Mesendoderm (in vitro differentiated cells): ENCODE data around the gene SNTG2. TPM values are rescaled to one million over a fixed set of nuclear protein-coding genes. Genes with fewer than 3 reads are reported as not detected.

ENCODE experiments used
- DNase-seq: peaks from one replicate; pipeline ENCODE4 v3.0.0; 2013
- H2AK5ac ChIP-seq: 2 replicates; pipeline ENCODE4 v1.6.1; 2013; ENCODE audit warnings: low read length, inconsistent platforms
- H2BK120ac ChIP-seq: 2 replicates; pipeline ENCODE4 v1.6.1; 2013; ENCODE audit warnings: low read depth, mild to moderate bottlenecking, low read length, moderate library complexity, mixed read lengths
- H2BK15ac ChIP-seq: replicated peaks from 2 replicates; pipeline ENCODE4 v1.6.1; 2013; ENCODE audit warnings: low read depth, mild to moderate bottlenecking, moderate library complexity
- H2BK5ac ChIP-seq: 2 replicates; pipeline ENCODE4 v1.6.1; 2013; ENCODE audit warnings: low read length, inconsistent platforms
- H3K18ac ChIP-seq: 2 replicates; pipeline ENCODE4 v1.6.1; 2013; ENCODE audit warnings: mild to moderate bottlenecking, low read length, mixed read lengths
- H3K23ac ChIP-seq: one replicate; pipeline ENCODE4 v1.6.1; 2013; ENCODE audit warnings: low read length
- H3K27ac ChIP-seq: 2 replicates; pipeline ENCODE4 v1.5.1; 2013; ENCODE audit warnings: low read depth, mild to moderate bottlenecking, inconsistent platforms, low read length, moderate library complexity
- H3K27me3 ChIP-seq: 2 replicates; pipeline ENCODE4 v1.6.1; 2013; ENCODE audit warnings: low read length, control low read depth, mild to moderate bottlenecking, inconsistent platforms; ENCODE audit not compliant: insufficient read depth, poor library complexity
- H3K36me3 ChIP-seq: 2 replicates; pipeline ENCODE4 v1.6.1; 2013; ENCODE audit warnings: low read length, inconsistent platforms; ENCODE audit not compliant: control insufficient read depth, insufficient read depth
- H3K4ac ChIP-seq: one replicate; pipeline ENCODE4 v1.6.1; 2013; ENCODE audit warnings: low read depth, mild to moderate bottlenecking, low read length, moderate library complexity
- H3K4me1 ChIP-seq: 2 replicates; pipeline ENCODE4 v1.6.1; 2013; ENCODE audit warnings: low read depth, low read length, inconsistent platforms; ENCODE audit not compliant: control insufficient read depth
- H3K4me2 ChIP-seq: 2 replicates; pipeline ENCODE4 v1.6.1; 2013; ENCODE audit warnings: low read length
- H3K4me3 ChIP-seq: 2 replicates; pipeline ENCODE4 v1.5.1; 2013; ENCODE audit warnings: mild to moderate bottlenecking, low read length
- H3K56ac ChIP-seq: one replicate; pipeline ENCODE4 v1.6.1; 2013; ENCODE audit warnings: low read length
- H3K79me1 ChIP-seq: 2 replicates; pipeline ENCODE4 v1.6.1; 2013; ENCODE audit warnings: low read length, inconsistent platforms
- H3K79me2 ChIP-seq: 2 replicates; pipeline ENCODE4 v1.6.1; 2013; ENCODE audit warnings: mild to moderate bottlenecking, low read length; ENCODE audit not compliant: control insufficient read depth, insufficient read depth
- H3K9ac ChIP-seq: 2 replicates; pipeline ENCODE4 v1.6.1; 2013; ENCODE audit warnings: low read length, inconsistent platforms
- H4K5ac ChIP-seq: one replicate; pipeline ENCODE4 v1.6.1; 2013; ENCODE audit warnings: low read length
- H4K8ac ChIP-seq: one replicate; pipeline ENCODE4 v1.6.1; 2013; ENCODE audit warnings: low read depth, mild to moderate bottlenecking, control low read depth, low read length, moderate library complexity
- WGBS: extraction: QIAGEN DNeasy Blood & Tissue Kit; methylation state at CpG from one replicate; pipeline ENCODE4 v1.1.7; 2013; ENCODE audit warnings: low lambda C conversion rate, missing lambda C conversion rate; ENCODE audit not compliant: insufficient coverage; ENCODE audit errors: extremely low coverage; 5-methylcytosine and 5-hydroxymethylcytosine counted together
- polyA plus RNA-seq, 2 experiments: library from polyadenylated mRNA; stranded (reverse); fragments of 200-250 nt; gene quantifications; one replicate each; pipeline ENCODE4 v1.2.3, GENCODE V29; 2013

The SNTG2 gene
- 1.4 TPM for polyA plus RNA-seq (2013, experiment 1 of 2)
- 1.7 TPM for polyA plus RNA-seq (2013, experiment 2 of 2)

DNA sequence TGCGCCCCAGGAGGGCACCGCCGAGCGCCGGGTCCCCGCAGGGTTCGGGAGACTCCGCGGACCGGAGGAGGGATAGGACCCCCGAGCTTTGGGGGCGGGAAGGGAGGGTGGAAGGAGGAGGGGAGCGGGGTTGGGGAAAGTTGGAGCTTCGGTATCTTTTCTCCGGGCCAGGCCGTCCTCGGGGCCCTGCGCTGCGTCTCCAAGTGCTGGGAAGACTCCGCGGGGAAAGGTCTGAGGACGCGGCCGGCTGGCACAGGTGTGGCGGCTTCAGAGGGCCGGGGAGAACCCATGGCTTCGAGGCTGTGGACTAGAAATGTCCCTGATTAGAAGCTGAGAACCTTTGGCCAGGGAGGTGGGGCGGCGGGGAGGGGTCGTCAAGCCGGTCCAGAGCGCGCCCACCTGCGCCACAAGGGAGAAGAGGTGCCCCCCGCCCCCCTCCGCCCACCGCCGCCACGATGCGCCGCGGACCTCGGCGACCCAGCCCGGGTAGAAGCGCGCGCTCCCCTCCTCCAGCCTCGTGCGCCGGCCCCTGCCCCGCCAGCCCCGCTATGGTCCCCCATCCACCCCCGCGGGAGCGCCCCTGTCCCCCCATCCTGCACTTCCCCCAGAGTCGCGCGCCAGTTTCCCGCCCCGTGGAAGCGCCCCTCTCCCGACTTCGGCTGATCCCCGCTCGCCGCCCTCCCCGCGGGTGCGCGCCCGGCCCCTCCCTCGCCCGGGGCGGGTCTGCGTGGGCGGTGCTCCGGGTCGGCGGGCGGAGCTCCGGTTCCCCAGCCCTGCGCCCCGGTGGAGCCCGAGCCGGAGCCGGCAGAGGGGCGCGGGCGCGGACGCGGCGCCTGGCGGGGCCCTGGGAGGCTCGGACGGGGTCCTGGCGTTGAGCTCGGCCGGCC lies at the start of gene SNTG2:
SNTG2 (plus strand) TSS at position 770 of the 887 bp plus-strand sequence. CDS start 148 bp downstream, outside the sequence.
- no peak within 1 kb of the TSS for H3K27ac ChIP-seq
- H3K18ac ChIP-seq, result peak within 1 kb of the TSS; percentile 94
- WGBS, result no CpG with 5 or more reads among the region's 100 CpGs
- no peak within 1 kb of the TSS for H3K4ac ChIP-seq
- H3K36me3 ChIP-seq, result no peaks in the 10 kb centered on the region
- no peak within 1 kb of the TSS for H2BK15ac ChIP-seq
- H3K79me2 ChIP-seq, result peaks cover 1% of the 10 kb centered on the region
- no peak within 1 kb of the TSS for H2AK5ac ChIP-seq
- H2BK120ac ChIP-seq, result peak within 1 kb of the TSS; percentile 36
- no peak within 1 kb of the TSS for H4K5ac ChIP-seq
- H4K8ac ChIP-seq, result peak within 1 kb of the TSS; percentile 67
- no peak within 1 kb of the TSS for H3K23ac ChIP-seq
- H3K9ac ChIP-seq, result peak within 1 kb of the TSS; percentile 64
- no peaks in the 10 kb centered on the region for H3K4me1 ChIP-seq
- H3K4me2 ChIP-seq, result peak within 1 kb of the TSS; percentile 65
- H3K56ac ChIP-seq, result peak within 1 kb of the TSS; percentile 80
- DNase-seq, result peak; percentile 44
- no peaks in the 10 kb centered on the region for H3K79me1 ChIP-seq
- H3K27me3 ChIP-seq, result peaks cover 4% of the 10 kb centered on the region
- H3K4me3 ChIP-seq, result peak within 1 kb of the TSS; percentile 44
- no peak within 1 kb of the TSS for H2BK5ac ChIP-seq

DNA sequence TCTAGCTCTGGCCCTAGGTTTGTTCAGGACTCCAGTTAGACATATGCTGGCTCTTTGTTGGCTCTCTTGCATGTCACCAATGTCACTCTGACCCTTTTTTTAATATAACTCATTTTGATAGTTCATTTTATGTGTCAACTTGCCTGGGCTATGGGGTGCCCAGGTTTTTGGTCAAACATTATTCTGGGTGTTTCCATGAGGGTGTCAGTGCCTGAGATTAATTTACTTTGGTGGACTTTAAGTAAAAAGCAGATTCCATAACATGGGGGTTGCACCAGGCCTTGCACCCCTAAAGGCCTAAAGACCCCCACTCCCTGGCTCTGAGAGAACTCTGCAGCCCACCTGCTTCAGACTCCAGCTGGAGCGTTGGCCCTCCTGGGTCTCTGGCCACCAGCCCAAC lies 48.1 kb upstream of the SNTG2 start:
- DNase-seq, result no peak
- Histone ChIP-seq H3K79me2 (no peaks in the 10 kb centered on the region), H3K18ac (no peak overlapping the region), H3K56ac (no peak overlapping the region), H3K27ac (no peak overlapping the region), H3K36me3 (no peaks in the 10 kb centered on the region), H3K23ac (no peak overlapping the region), H3K9ac (no peak overlapping the region), H2BK15ac (no peak overlapping the region), H2BK120ac (no peak overlapping the region), H3K4me1 (peaks cover 5% of the 10 kb centered on the region), H3K79me1 (no peaks in the 10 kb centered on the region), H3K4me3 (no peak overlapping the region), H4K8ac (no peak overlapping the region), H3K4ac (no peak overlapping the region), H4K5ac (no peak overlapping the region), H3K4me2 (no peak overlapping the region), H3K27me3 (no peaks in the 10 kb centered on the region), H2AK5ac (no peak overlapping the region), H2BK5ac (no peak overlapping the region)
- no CpG with 5 or more reads among the region's 1 CpG for WGBS

DNA sequence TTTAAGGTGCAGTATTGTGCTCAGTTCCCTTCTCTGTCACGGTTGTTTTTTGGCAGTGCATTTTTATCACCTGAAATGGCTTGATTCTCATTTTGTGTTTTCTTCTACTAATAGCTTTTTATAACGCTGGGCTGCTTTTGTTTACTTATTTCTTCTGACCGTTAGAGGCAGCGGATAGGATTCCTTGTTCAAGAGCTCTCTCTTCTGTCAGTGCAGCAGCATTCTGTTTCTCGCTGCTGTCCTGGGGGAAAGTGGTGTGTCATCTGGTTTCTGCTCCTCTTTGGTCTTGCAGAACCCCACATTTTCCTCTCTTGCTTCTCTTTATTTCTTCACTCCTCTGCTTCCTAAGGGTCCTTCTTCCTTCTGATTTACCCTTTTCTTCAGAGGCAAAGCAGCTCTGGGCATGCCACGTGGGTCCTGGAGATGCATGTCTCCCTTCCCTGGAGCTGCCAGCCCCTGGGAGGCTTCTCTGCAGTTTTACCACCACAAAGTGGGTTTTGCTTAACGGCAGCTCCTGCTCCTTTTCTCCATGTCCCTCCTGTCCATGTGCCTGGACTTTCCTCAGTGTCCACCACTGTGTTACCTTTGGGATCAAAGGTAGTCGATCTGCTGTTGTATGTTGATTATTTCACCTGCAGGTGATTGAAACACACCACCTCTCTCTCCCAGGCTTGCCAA lies 47.3 kb upstream of the SNTG2 start:
- Histone ChIP-seq H3K27ac (no peak overlapping the region), H3K18ac (no peak overlapping the region), H3K23ac (no peak overlapping the region), H3K4me3 (no peak overlapping the region), H2BK15ac (no peak overlapping the region), H3K56ac (no peak overlapping the region), H3K9ac (no peak overlapping the region), H3K4me2 (no peak overlapping the region), H2BK120ac (no peak overlapping the region), H2BK5ac (no peak overlapping the region), H3K4ac (no peak overlapping the region), H4K5ac (no peak overlapping the region), H2AK5ac (no peak overlapping the region), H3K36me3 (no peaks in the 10 kb centered on the region), H3K27me3 (no peaks in the 10 kb centered on the region), H3K79me2 (no peaks in the 10 kb centered on the region), H3K4me1 (peaks cover 5% of the 10 kb centered on the region), H3K79me1 (no peaks in the 10 kb centered on the region), H4K8ac (no peak overlapping the region)
- no CpG with 5 or more reads among the region's 8 CpGs for WGBS
- DNase-seq, result no peak

DNA sequence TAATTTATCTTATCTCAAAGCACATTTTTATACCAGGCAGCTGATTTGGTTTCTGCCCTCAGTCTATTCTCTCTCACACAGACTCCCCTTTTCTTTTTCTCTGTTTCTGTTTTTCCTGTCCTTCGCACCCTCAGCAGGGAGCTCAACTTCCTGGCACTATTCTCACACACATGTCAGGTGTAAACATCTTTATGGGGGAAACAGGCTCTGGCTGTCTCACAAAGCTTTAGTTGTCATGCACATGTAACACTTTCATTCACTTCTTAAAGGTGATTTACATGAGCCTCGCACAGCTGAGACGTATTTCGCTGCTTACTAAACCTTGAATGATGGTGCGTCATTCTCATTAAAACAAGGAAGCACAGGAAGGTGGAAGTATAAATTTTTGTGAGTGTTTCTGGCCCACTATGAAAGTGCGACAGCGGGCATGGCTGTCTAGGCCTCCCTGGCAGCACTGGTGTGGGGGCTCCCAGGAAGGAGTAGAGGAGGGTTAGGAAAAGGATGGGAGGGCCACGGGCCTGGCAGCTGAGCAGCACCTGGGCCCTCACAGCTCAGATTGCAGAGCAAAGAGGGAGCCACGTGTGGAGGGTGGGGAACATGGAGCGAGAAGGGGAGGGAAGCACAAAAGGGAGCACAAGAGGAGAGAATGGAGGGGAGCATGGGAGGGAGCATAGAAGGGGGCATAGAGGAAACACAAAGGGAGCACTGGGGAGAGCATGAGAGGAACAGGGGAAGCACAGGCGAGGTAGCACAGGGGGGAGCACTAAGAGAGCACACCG lies 46.2 kb upstream of the SNTG2 start:
- H2AK5ac ChIP-seq, result no peak overlapping the region
- H3K4me1 ChIP-seq, result peaks cover 5% of the 10 kb centered on the region
- no peak overlapping the region for H2BK120ac ChIP-seq
- no peak overlapping the region for H2BK15ac ChIP-seq
- no peaks in the 10 kb centered on the region for H3K79me2 ChIP-seq
- H3K56ac ChIP-seq, result no peak overlapping the region
- H3K9ac ChIP-seq, result no peak overlapping the region
- H4K8ac ChIP-seq, result no peak overlapping the region
- H3K27me3 ChIP-seq, result no peaks in the 10 kb centered on the region
- H3K79me1 ChIP-seq, result no peaks in the 10 kb centered on the region
- H3K4me2 ChIP-seq, result no peak overlapping the region
- H3K27ac ChIP-seq, result no peak overlapping the region
- H4K5ac ChIP-seq, result no peak overlapping the region
- H3K4me3 ChIP-seq, result no peak overlapping the region
- no CpG with 5 or more reads among the region's 12 CpGs for WGBS
- H3K36me3 ChIP-seq, result no peaks in the 10 kb centered on the region
- no peak overlapping the region for H3K23ac ChIP-seq
- peak; percentile 19 for DNase-seq
- no peak overlapping the region for H3K4ac ChIP-seq
- H2BK5ac ChIP-seq, result no peak overlapping the region
- H3K18ac ChIP-seq, result no peak overlapping the region

DNA sequence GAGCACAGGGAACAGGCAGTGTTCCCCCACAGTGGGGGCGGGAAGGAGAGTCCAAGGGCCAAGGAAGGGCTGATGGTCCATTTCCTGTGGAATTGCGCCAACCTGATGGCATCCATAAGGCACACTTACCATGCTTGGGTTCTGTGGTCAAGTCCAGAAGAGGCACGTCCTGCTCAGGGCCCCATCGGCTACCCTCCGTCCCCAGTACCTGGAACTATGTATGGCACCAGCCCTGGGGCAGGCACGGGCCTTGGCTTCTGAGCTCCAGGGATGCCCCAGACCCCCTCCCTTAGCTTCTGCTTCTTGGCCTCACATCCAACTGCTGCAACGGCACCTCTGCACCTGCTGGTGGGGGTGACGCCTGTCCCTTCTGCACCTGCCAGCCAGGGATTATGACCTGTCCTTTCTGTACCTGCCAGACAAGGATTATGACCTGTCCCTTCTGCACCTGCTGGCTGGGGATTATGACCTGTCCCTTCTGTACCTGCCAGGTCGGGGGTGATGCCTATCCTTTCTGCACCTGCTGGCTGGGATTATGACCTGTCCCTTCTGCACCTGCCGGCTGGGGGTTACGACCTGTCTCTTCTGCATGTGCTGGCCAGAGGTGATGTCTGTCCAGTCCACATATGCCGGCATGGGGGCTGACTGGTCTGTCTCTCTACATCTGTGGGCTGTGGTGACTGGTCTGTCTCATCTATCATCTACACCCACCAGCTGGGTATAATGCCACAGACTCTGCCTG lies 45.4 kb upstream of the SNTG2 start:
- Histone ChIP-seq H3K27me3 (no peaks in the 10 kb centered on the region), H2BK5ac (no peak overlapping the region), H3K9ac (no peak overlapping the region), H3K4me2 (no peak overlapping the region), H2BK120ac (no peak overlapping the region), H3K56ac (no peak overlapping the region), H3K4me1 (peaks cover 5% of the 10 kb centered on the region), H4K5ac (no peak overlapping the region), H3K18ac (no peak overlapping the region), H3K4ac (no peak overlapping the region), H3K4me3 (no peak overlapping the region), H3K79me2 (no peaks in the 10 kb centered on the region), H3K36me3 (no peaks in the 10 kb centered on the region), H3K27ac (no peak overlapping the region), H4K8ac (no peak overlapping the region), H3K79me1 (no peaks in the 10 kb centered on the region), H2BK15ac (no peak overlapping the region), H3K23ac (no peak overlapping the region), H2AK5ac (no peak overlapping the region)
- no peak for DNase-seq
- WGBS, result no CpG with 5 or more reads among the region's 12 CpGs
